KMS-11 (cell line): ENCODE results near the gene CEP120.
"Not testable (repeated sequence)": the region's sequence is repeated elsewhere in the genome, so short reads cannot be mapped to it uniquely, and the experiment has no call there.

Experiments used
- H2AFZ ChIP-seq: fragments of 200-600 bp; sonication (generic); 2 replicates; pipeline ENCODE4 v1.6.1; 2016; ENCODE audit warnings: antibody characterized with exemption, mixed run types, low read depth
- H3K27ac ChIP-seq: fragments of 200-600 bp; sonication (generic); 2 replicates; pipeline ENCODE4 v1.6.1; 2016; ENCODE audit warnings: mild to moderate bottlenecking, mixed run types
- H3K27me3 ChIP-seq: fragments of 200-600 bp; sonication (generic); 2 replicates; pipeline ENCODE4 v1.6.1; 2017; ENCODE audit warnings: mild to moderate bottlenecking, low read depth, mixed run types, moderate library complexity; ENCODE audit not compliant: insufficient read depth
- H3K36me3 ChIP-seq: fragments of 200-600 bp; sonication (generic); 2 replicates; pipeline ENCODE4 v1.6.1; 2017; ENCODE audit warnings: mild to moderate bottlenecking, mixed run types; ENCODE audit not compliant: insufficient read depth
- H3K4me1 ChIP-seq: fragments of 200-600 bp; sonication (generic); 2 replicates; pipeline ENCODE4 v1.6.1; 2016; ENCODE audit warnings: mild to moderate bottlenecking, low read depth, mixed run types; ENCODE audit not compliant: poor library complexity, severe bottlenecking
- H3K4me2 ChIP-seq: fragments of 200-600 bp; sonication (generic); 2 replicates; pipeline ENCODE4 v1.7.0; 2016; ENCODE audit warnings: mild to moderate bottlenecking, mixed run types
- H3K4me3 ChIP-seq: fragments of 200-600 bp; sonication (generic); IDR thresholded peaks from 2 replicates; pipeline ENCODE4 v1.6.1; 2017; ENCODE audit warnings: low read depth, low read length, mixed read lengths; ENCODE audit not compliant: insufficient read depth
- H3K79me2 ChIP-seq: fragments of 200-600 bp; sonication (generic); 2 replicates; pipeline ENCODE4 v1.6.1; 2016; ENCODE audit warnings: low read depth, mixed run types; ENCODE audit not compliant: insufficient read depth
- H3K9ac ChIP-seq: fragments of 200-600 bp; sonication (generic); 2 replicates; pipeline ENCODE4 v1.6.1; 2016; ENCODE audit warnings: mild to moderate bottlenecking, mixed run types
- H4K20me1 ChIP-seq: fragments of 200-600 bp; sonication (generic); 2 replicates; pipeline ENCODE4 v1.6.1; 2016; ENCODE audit warnings: mild to moderate bottlenecking, mixed run types; ENCODE audit not compliant: insufficient read depth
- CTCF ChIP-seq: fragments of 200-600 bp; sonication (generic); conservative IDR thresholded peaks from 2 replicates; pipeline ENCODE4 v1.6.1; 2017; ENCODE audit warnings: low read depth, mild to moderate bottlenecking, antibody characterized with exemption, low read length, moderate library complexity, mixed read lengths

Gene CEP120

GRCh38 chr5:123421773-123422172, 1.4 kb downstream of the CEP120 start:
- Histone ChIP-seq H3K4me1 (peaks cover 17% of the 10 kb centered on the region), H3K27ac (no peak overlapping the region), H3K79me2 (peaks cover 7% of the 10 kb centered on the region; the same call in 1 of the 2 replicates), H3K9ac (peak overlapping the region; percentile 92; the same call in 1 of the 2 replicates), H2AFZ (no peak overlapping the region), H3K36me3 (0 out of 2 replicates have a peak, but pooled peaks cover 4% of the 10 kb centered on the region), H3K4me2 (peak overlapping the region; percentile 92), H3K27me3 (no peaks in the 10 kb centered on the region), H3K4me3 (no peak overlapping the region), H4K20me1 (no peaks in the 10 kb centered on the region)
- TF ChIP-seq CTCF = no peak

GRCh38 chr5:123414974-123415373, 8.2 kb downstream of the CEP120 start:
- Histone ChIP-seq H3K36me3 (0 out of 2 replicates have a peak, but pooled peaks cover 4% of the 10 kb centered on the region), H3K79me2 (no peaks in the 10 kb centered on the region), H3K4me3 (no peak overlapping the region), H3K27ac (no peak overlapping the region), H2AFZ (no peak overlapping the region), H3K9ac (no peak overlapping the region), H4K20me1 (no peaks in the 10 kb centered on the region), H3K4me1 (no peaks in the 10 kb centered on the region), H3K4me2 (no peak overlapping the region), H3K27me3 (no peaks in the 10 kb centered on the region)
- TF ChIP-seq CTCF = no peak

GRCh38 chr5:123412206-123412605, 11.0 kb downstream of the CEP120 start:
- Histone ChIP-seq H2AFZ (no peak overlapping the region), H3K4me1 (no peaks in the 10 kb centered on the region), H3K9ac (no peak overlapping the region), H3K27ac (no peak overlapping the region), H3K79me2 (no peaks in the 10 kb centered on the region), H4K20me1 (no peaks in the 10 kb centered on the region), H3K27me3 (no peaks in the 10 kb centered on the region), H3K4me3 (no peak overlapping the region), H3K36me3 (no peaks in the 10 kb centered on the region), H3K4me2 (no peak overlapping the region)
- no peak for TF ChIP-seq CTCF

GRCh38 chr5:123401999-123402398, 21.2 kb downstream of the CEP120 start:
- H3K36me3 ChIP-seq, H2AFZ ChIP-seq, H3K27me3 ChIP-seq, H3K4me1 ChIP-seq, H3K4me2 ChIP-seq, H3K4me3 ChIP-seq, H3K27ac ChIP-seq, H3K79me2 ChIP-seq, H4K20me1 ChIP-seq, H3K9ac ChIP-seq: not testable (repeated sequence)

- no peaks in the 10 kb centered on the region for H3K27me3 ChIP-seq
- no peak overlapping the region for H2AFZ ChIP-seq
- H3K4me2 ChIP-seq = no peak overlapping the region
- H3K4me1 ChIP-seq = no peaks in the 10 kb centered on the region
- no peak overlapping the region for H3K4me3 ChIP-seq
- H3K36me3 ChIP-seq = no peaks in the 10 kb centered on the region
- H3K79me2 ChIP-seq = no peaks in the 10 kb centered on the region
- H3K9ac ChIP-seq = no peak overlapping the region
- H3K27ac ChIP-seq = no peak overlapping the region
- H4K20me1 ChIP-seq = no peaks in the 10 kb centered on the region
- TF ChIP-seq CTCF = no peak
Measured at GRCh38 chr5:123401320-123401719, 21.9 kb downstream of the CEP120 start.

GRCh38 chr5:123400870-123401291, 22.3 kb downstream of the CEP120 start:
- H3K4me2 ChIP-seq, H3K36me3 ChIP-seq, H3K79me2 ChIP-seq, H3K4me1 ChIP-seq, H3K4me3 ChIP-seq, H2AFZ ChIP-seq, H3K27me3 ChIP-seq, H3K27ac ChIP-seq, H4K20me1 ChIP-seq, H3K9ac ChIP-seq: not testable (repeated sequence)
